ENCODE results near the gene VPS35. TPM values are rescaled to one million over a fixed set of nuclear protein-coding genes. Genes with fewer than 3 reads are reported as not detected.
A peak's percentile ranks its signal among the peaks of the same experiment; 100 is the strongest.

The VPS35 gene
- total RNA-seq, 5 donors from 2014 or later (not counting 1 experiment from before 2014, with no cell fraction given): 49.8 to 105 (median 87.3) TPM

DNA sequence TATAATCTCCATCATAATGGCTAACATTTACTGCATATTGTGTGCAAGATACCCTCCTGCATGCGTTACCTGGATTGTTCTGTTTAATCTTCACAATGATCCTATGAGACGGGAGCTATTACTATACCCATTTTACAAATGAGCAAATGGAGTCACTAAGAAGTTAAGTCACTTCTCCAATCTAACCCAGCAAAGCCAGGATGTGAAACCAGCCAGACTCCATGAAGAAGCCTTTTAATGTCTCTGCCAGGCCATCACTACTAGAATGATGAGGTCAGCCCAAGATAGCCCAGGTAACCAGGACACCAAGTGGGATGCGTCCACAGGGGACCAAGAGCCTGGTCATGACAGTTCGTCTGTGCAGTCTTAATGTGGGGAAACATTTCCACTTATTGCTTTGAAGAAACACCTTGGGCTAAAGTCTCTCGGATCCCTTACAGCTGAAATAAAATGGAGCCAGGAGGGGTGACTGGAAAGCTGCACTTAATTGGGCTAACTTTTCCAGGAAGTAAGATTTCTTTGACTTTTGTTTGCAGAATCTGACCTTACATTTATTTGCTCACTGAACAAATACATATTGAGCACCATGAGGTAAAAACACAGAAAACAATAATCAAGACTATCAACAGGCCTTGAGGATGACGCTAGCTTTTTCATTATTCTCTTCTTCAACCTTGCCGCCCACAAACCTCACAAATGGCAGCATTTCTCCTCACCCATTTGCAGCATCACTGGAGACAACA is 66.9 kb downstream of the VPS35 start:
- Mint-ChIP-seq H3K27ac (no peak overlapping the region), H3K4me3 (peak overlapping the region; percentile 81 to 87 (median 85)), H3K27me3 (no peaks in the 10 kb centered on the region), H3K4me1 (peaks cover 16 to 20% (median 17%) of the 10 kb centered on the region in 3 donors), H3K36me3 (no peaks in the 10 kb centered on the region), H3K9me3 (no peaks in the 10 kb centered on the region)
- Histone ChIP-seq H3K4me1 (ENCODE audit: control insufficient read depth in 1 of 2, extremely low read depth in 1 of 2, insufficient read depth in 2 of 2, low read length in 2 of 2) (peaks cover 0 to 8% of the 10 kb centered on the region in 2 experiments), H3K4me3 (ENCODE audit: control insufficient read depth in 1 of 2, extremely low read depth in 1 of 2, low read length in 1 of 2) (no peak overlapping the region), H3K9me3 (no peaks in the 10 kb centered on the region), H3K27me3 (replicated peaks in 1 of 2; ENCODE audit: control insufficient read depth in 2 of 2, extremely low read depth in 1 of 2, insufficient read depth in 2 of 2, low read length in 1 of 2) (peaks cover 0 to 3% of the 10 kb centered on the region in 2 experiments), H3K36me3 (ENCODE audit: control insufficient read depth in 2 of 2, extremely low read depth in 1 of 2, insufficient read depth in 1 of 2, low read length in 1 of 2) (peaks cover 0 to 4% of the 10 kb centered on the region in 2 donors), H3K27ac (ENCODE audit: low read length) (no peak overlapping the region)
- no peak for DNase-seq
- 93% methylated on average over 5 of the region's 7 CpGs for WGBS (ENCODE audit: insufficient coverage)
- no peak for ATAC-seq (replicated peaks in 1 of 4)
- ChIA-PET POLR2A (no interaction called here), CTCF (interaction anchor here in 1 of 2 donors (0.7 to 1.0 kb wide), 3 partner anchors 14 to 65 kb away, joined by 3 read pairs; no protein-coding TSS in a partner anchor)

GRCh38 chr16:46621006-46621933 is 67.7 kb downstream of the VPS35 start, which contains the start of gene SHCBP1:
Gene SHCBP1 (minus strand): TSS chr16:46621379. CDS start chr16:46621359, 20 bp downstream.
- no peaks in the 10 kb centered on the region for H3K36me3 Mint-ChIP-seq
- H3K27ac Mint-ChIP-seq: no peak within 1 kb of the TSS
- H3K9me3 ChIP-seq: no peaks in the 10 kb centered on the region
- no peaks in the 10 kb centered on the region for H3K9me3 Mint-ChIP-seq
- H3K4me1 Mint-ChIP-seq: peaks cover 16 to 20% (median 17%) of the 10 kb centered on the region in 3 donors
- H3K4me3 Mint-ChIP-seq: peak within 1 kb of the TSS; percentile 81 to 87 (median 85)
- H3K4me1 ChIP-seq (ENCODE audit: control insufficient read depth in 1 of 2, extremely low read depth in 1 of 2, insufficient read depth in 2 of 2, low read length in 2 of 2): peaks cover 0 to 8% of the 10 kb centered on the region in 2 experiments
- ATAC-seq (replicated peaks in 1 of 4) (peak; percentile 82 to 92 (median 84)), DNase-seq (peak in 34 of 35 experiments; percentile 10 to 71 (median 40))
- ChIA-PET CTCF (interaction anchor here (0.5 to 1.0 kb wide), 5 partner anchors 13 to 329 kb away, joined by 3 to 5 read pairs (median 3); no protein-coding TSS in a partner anchor), POLR2A (interaction anchor here in 1 of 2 donors (0.6 kb wide), 1 partner anchor 164 kb away, joined by 3 read pairs; no protein-coding TSS in a partner anchor)
- no peak within 1 kb of the TSS for H3K27ac ChIP-seq (ENCODE audit: low read length)
- WGBS (ENCODE audit: insufficient coverage): 0% methylated on average over 32 of the region's 52 CpGs
- H3K4me3 ChIP-seq (ENCODE audit: control insufficient read depth in 1 of 2, extremely low read depth in 1 of 2, low read length in 1 of 2): peak within 1 kb of the TSS; percentile 53 to 85
- peaks cover 0 to 4% of the 10 kb centered on the region in 2 donors for H3K36me3 ChIP-seq (ENCODE audit: control insufficient read depth in 2 of 2, extremely low read depth in 1 of 2, insufficient read depth in 1 of 2, low read length in 1 of 2)
- H3K27me3 ChIP-seq (replicated peaks in 1 of 2; ENCODE audit: control insufficient read depth in 2 of 2, extremely low read depth in 1 of 2, insufficient read depth in 2 of 2, low read length in 1 of 2): peaks cover 0 to 3% of the 10 kb centered on the region in 2 experiments
- no peaks in the 10 kb centered on the region for H3K27me3 Mint-ChIP-seq

- no peaks in the 10 kb centered on the region for H3K36me3 Mint-ChIP-seq
- H3K9me3 Mint-ChIP-seq: no peaks in the 10 kb centered on the region
- no peak overlapping the region for H3K27ac ChIP-seq (ENCODE audit: low read length)
Measured at GRCh38 chr16:46620266-46621005, 68.5 kb downstream of the VPS35 start.

DNA sequence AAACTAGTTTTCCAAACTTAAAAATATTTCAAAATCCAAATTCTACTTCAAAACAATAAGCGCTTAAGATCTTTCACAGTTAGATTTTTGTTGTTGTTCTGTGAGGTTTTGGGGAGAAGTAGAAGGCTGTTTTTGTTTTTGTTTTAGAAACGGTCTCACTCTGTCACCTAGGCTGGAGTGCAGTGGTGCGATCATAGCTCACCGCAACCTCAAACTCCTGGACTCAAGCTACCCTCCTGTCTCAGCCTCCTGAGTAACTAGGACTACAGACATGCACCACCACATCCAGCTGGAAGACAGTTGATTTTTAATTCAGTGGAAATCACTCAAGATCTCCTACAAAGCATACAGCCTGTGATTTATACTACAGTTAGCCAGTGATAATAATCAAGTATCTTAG is 70.5 kb downstream of the VPS35 start:
- Mint-ChIP-seq H3K4me3 (no peak overlapping the region), H3K27ac (no peak overlapping the region), H3K36me3 (no peaks in the 10 kb centered on the region), H3K27me3 (no peaks in the 10 kb centered on the region), H3K9me3 (no peaks in the 10 kb centered on the region), H3K4me1 (peaks cover 16 to 20% (median 17%) of the 10 kb centered on the region in 3 donors)
- H3K4me1 ChIP-seq (ENCODE audit: control insufficient read depth in 1 of 2, extremely low read depth in 1 of 2, insufficient read depth in 2 of 2, low read length in 2 of 2): peaks cover 0 to 8% of the 10 kb centered on the region in 2 experiments
- H3K27ac ChIP-seq (ENCODE audit: low read length): no peak overlapping the region
- peaks cover 0 to 3% of the 10 kb centered on the region in 2 experiments for H3K27me3 ChIP-seq (replicated peaks in 1 of 2; ENCODE audit: control insufficient read depth in 2 of 2, extremely low read depth in 1 of 2, insufficient read depth in 2 of 2, low read length in 1 of 2)
- H3K36me3 ChIP-seq (ENCODE audit: control insufficient read depth in 2 of 2, extremely low read depth in 1 of 2, insufficient read depth in 1 of 2, low read length in 1 of 2): peaks cover 0 to 4% of the 10 kb centered on the region in 2 donors
- no peak overlapping the region for H3K4me3 ChIP-seq (ENCODE audit: control insufficient read depth in 1 of 2, extremely low read depth in 1 of 2, low read length in 1 of 2)
- ChIA-PET POLR2A (no interaction called here), CTCF (no interaction called here)
- no CpG with 5 or more reads among the region's 4 CpGs for WGBS (ENCODE audit: insufficient coverage)
- no peaks in the 10 kb centered on the region for H3K9me3 ChIP-seq
- ATAC-seq (replicated peaks in 1 of 4): no peak
- DNase-seq: no peak

More at GRCh38 chr16:46620266-46621005, 68.5 kb downstream of the VPS35 start:
- Histone ChIP-seq H3K4me3 (ENCODE audit: control insufficient read depth in 1 of 2, extremely low read depth in 1 of 2, low read length in 1 of 2) (peak overlapping the region; percentile 53 to 85), H3K9me3 (no peaks in the 10 kb centered on the region), H3K27me3 (replicated peaks in 1 of 2; ENCODE audit: control insufficient read depth in 2 of 2, extremely low read depth in 1 of 2, insufficient read depth in 2 of 2, low read length in 1 of 2) (peaks cover 0 to 3% of the 10 kb centered on the region in 2 experiments), H3K4me1 (ENCODE audit: control insufficient read depth in 1 of 2, extremely low read depth in 1 of 2, insufficient read depth in 2 of 2, low read length in 2 of 2) (peaks cover 0 to 8% of the 10 kb centered on the region in 2 experiments), H3K36me3 (ENCODE audit: control insufficient read depth in 2 of 2, extremely low read depth in 1 of 2, insufficient read depth in 1 of 2, low read length in 1 of 2) (peaks cover 0 to 4% of the 10 kb centered on the region in 2 donors)
- Mint-ChIP-seq H3K4me3 (peak overlapping the region; percentile 81 to 87 (median 85)), H3K27me3 (no peaks in the 10 kb centered on the region), H3K27ac (no peak overlapping the region), H3K4me1 (peaks cover 16 to 20% (median 17%) of the 10 kb centered on the region in 3 donors)
- ATAC-seq (replicated peaks in 1 of 4): no peak
- ChIA-PET CTCF (interaction anchor here in 1 of 2 donors (0.5 to 1.0 kb wide), 2 partner anchors 67 to 330 kb away, joined by 4 to 5 read pairs; no protein-coding TSS in a partner anchor), POLR2A (interaction anchor here (0.6 to 0.7 kb wide), 3 partner anchors 57 to 1541 kb away, joined by 3 to 4 read pairs (median 3); no protein-coding TSS in a partner anchor)
- peak in 1 of 35 experiments; percentile 3 for DNase-seq
- WGBS (ENCODE audit: insufficient coverage): 0% methylated on average over 4 of the region's 11 CpGs

- Mint-ChIP-seq H3K27ac (no peak overlapping the region), H3K4me3 (no peak overlapping the region), H3K36me3 (no peaks in the 10 kb centered on the region), H3K4me1 (no peaks in the 10 kb centered on the region), H3K9me3 (no peaks in the 10 kb centered on the region), H3K27me3 (no peaks in the 10 kb centered on the region)
- POLR2A ChIA-PET: no interaction called here
- Histone ChIP-seq H3K27ac (ENCODE audit: low read length) (no peak overlapping the region), H3K27me3 (replicated peaks in 1 of 2; ENCODE audit: control insufficient read depth in 2 of 2, extremely low read depth in 1 of 2, insufficient read depth in 2 of 2, low read length in 1 of 2) (no peaks in the 10 kb centered on the region), H3K4me3 (ENCODE audit: control insufficient read depth in 1 of 2, extremely low read depth in 1 of 2, low read length in 1 of 2) (no peak overlapping the region), H3K9me3 (no peaks in the 10 kb centered on the region), H3K36me3 (ENCODE audit: control insufficient read depth in 2 of 2, extremely low read depth in 1 of 2, insufficient read depth in 1 of 2, low read length in 1 of 2) (peaks cover 0 to 4% of the 10 kb centered on the region in 2 donors), H3K4me1 (ENCODE audit: control insufficient read depth in 1 of 2, extremely low read depth in 1 of 2, insufficient read depth in 2 of 2, low read length in 2 of 2) (no peaks in the 10 kb centered on the region)
- WGBS (ENCODE audit: insufficient coverage): 88% methylated on average over 1 of the region's 4 CpGs
- DNase-seq (no peak), ATAC-seq (replicated peaks in 1 of 4) (no peak)
- CTCF ChIA-PET: no interaction called here
Measured at GRCh38 chr16:46614006-46614405, 75.0 kb downstream of the VPS35 start.
